ENCODE results near the gene ZNF618. TPM values are rescaled to one million over a fixed set of nuclear protein-coding genes. Genes with fewer than 3 reads are reported as not detected.

ZNF618 gene
- total and polyA plus RNA-seq, 2 experiments from 2014 or later: 10.2 to 14.0 TPM

GRCh38 chr9:114058688-114059046 lies 182.6 kb downstream of the ZNF618 start:
- no peaks in the 10 kb centered on the region for H3K79me2 ChIP-seq
- H4K20me1 ChIP-seq (ENCODE audit: insufficient read depth, poor library complexity, severe bottlenecking): no peaks in the 10 kb centered on the region
- no peaks in the 10 kb centered on the region for H3K9me3 ChIP-seq (ENCODE audit: low read depth)
- peaks cover 7% of the 10 kb centered on the region for H3K4me1 ChIP-seq (ENCODE audit: insufficient read depth)
- H3K27me3 ChIP-seq: no peaks in the 10 kb centered on the region
- H3K4me2 ChIP-seq: no peak overlapping the region
- TF ChIP-seq CTCF (IDR thresholded peaks at IDR 0.05; ENCODE audit: poor library complexity) (no peak), EZH2phosphoT487 (IDR thresholded peaks at IDR 0.05; ENCODE audit: low read depth, severe bottlenecking, unreplicated experiment) (no peak), EZH2 (IDR thresholded peaks at IDR 0.05; ENCODE audit: borderline replicate concordance) (no peak)
- H3K9me2 ChIP-seq (replicated peaks; ENCODE audit: insufficient read depth): no peaks in the 10 kb centered on the region
- no peak overlapping the region for H3K4me3 ChIP-seq
- DNase-seq (ENCODE audit: low spot score): no peak
- no peaks in the 10 kb centered on the region for H3K36me3 ChIP-seq (replicated peaks; ENCODE audit: insufficient read depth, low read depth)
- no peak overlapping the region for H2AFZ ChIP-seq
- H3K27ac ChIP-seq: no peak overlapping the region
- WGBS (ENCODE audit: low lambda C conversion rate, missing lambda C conversion rate): 89% methylated on average over 4 of the region's 4 CpGs

GRCh38 chr9:114059047-114059803 lies 183.1 kb downstream of the ZNF618 start:
- no peak for DNase-seq (ENCODE audit: low spot score)
- H3K9me3 ChIP-seq (ENCODE audit: low read depth): no peaks in the 10 kb centered on the region
- TF ChIP-seq CTCF (IDR thresholded peaks at IDR 0.05; ENCODE audit: poor library complexity) (no peak), EZH2phosphoT487 (IDR thresholded peaks at IDR 0.05; ENCODE audit: low read depth, severe bottlenecking, unreplicated experiment) (no peak), EZH2 (IDR thresholded peaks at IDR 0.05; ENCODE audit: borderline replicate concordance) (no peak)
- H3K27me3 ChIP-seq: no peaks in the 10 kb centered on the region
- no peak overlapping the region for H3K4me3 ChIP-seq
- no peaks in the 10 kb centered on the region for H3K36me3 ChIP-seq (replicated peaks; ENCODE audit: insufficient read depth, low read depth)
- no peak overlapping the region for H3K4me2 ChIP-seq
- H3K79me2 ChIP-seq: no peaks in the 10 kb centered on the region
- peaks cover 7% of the 10 kb centered on the region for H3K4me1 ChIP-seq (ENCODE audit: insufficient read depth)
- 83% methylated on average over 8 of the region's 8 CpGs for WGBS (ENCODE audit: low lambda C conversion rate, missing lambda C conversion rate)
- H2AFZ ChIP-seq: no peak overlapping the region
- H4K20me1 ChIP-seq (ENCODE audit: insufficient read depth, poor library complexity, severe bottlenecking): no peaks in the 10 kb centered on the region
- H3K27ac ChIP-seq: no peak overlapping the region
- H3K9me2 ChIP-seq (replicated peaks; ENCODE audit: insufficient read depth): no peaks in the 10 kb centered on the region

GRCh38 chr9:114060070-114060469 lies 184.0 kb downstream of the ZNF618 start:
- H2AFZ ChIP-seq: no peak overlapping the region
- no peak overlapping the region for H3K27ac ChIP-seq
- no peaks in the 10 kb centered on the region for H3K9me2 ChIP-seq (replicated peaks; ENCODE audit: insufficient read depth)
- H4K20me1 ChIP-seq (ENCODE audit: insufficient read depth, poor library complexity, severe bottlenecking): no peaks in the 10 kb centered on the region
- H3K4me1 ChIP-seq (ENCODE audit: insufficient read depth): peaks cover 7% of the 10 kb centered on the region
- 95% methylated on average over 8 of the region's 8 CpGs for WGBS (ENCODE audit: low lambda C conversion rate, missing lambda C conversion rate)
- no peak overlapping the region for H3K4me2 ChIP-seq
- no peak for DNase-seq (ENCODE audit: low spot score)
- no peaks in the 10 kb centered on the region for H3K79me2 ChIP-seq
- no peak overlapping the region for H3K4me3 ChIP-seq
- no peaks in the 10 kb centered on the region for H3K9me3 ChIP-seq (ENCODE audit: low read depth)
- no peak for TF ChIP-seq EZH2phosphoT487 (IDR thresholded peaks at IDR 0.05; ENCODE audit: low read depth, severe bottlenecking, unreplicated experiment)
- no peak for TF ChIP-seq EZH2 (IDR thresholded peaks at IDR 0.05; ENCODE audit: borderline replicate concordance)
- TF ChIP-seq CTCF (IDR thresholded peaks at IDR 0.05; ENCODE audit: poor library complexity): no peak
- H3K36me3 ChIP-seq (replicated peaks; ENCODE audit: insufficient read depth, low read depth): no peaks in the 10 kb centered on the region
- no peaks in the 10 kb centered on the region for H3K27me3 ChIP-seq
